ENCODE measurements around the gene SMYD3.
"Not testable (repeated sequence)": the region's sequence is repeated elsewhere in the genome, so short reads cannot be mapped to it uniquely, and the experiment has no call there.

SMYD3 gene

DNA sequence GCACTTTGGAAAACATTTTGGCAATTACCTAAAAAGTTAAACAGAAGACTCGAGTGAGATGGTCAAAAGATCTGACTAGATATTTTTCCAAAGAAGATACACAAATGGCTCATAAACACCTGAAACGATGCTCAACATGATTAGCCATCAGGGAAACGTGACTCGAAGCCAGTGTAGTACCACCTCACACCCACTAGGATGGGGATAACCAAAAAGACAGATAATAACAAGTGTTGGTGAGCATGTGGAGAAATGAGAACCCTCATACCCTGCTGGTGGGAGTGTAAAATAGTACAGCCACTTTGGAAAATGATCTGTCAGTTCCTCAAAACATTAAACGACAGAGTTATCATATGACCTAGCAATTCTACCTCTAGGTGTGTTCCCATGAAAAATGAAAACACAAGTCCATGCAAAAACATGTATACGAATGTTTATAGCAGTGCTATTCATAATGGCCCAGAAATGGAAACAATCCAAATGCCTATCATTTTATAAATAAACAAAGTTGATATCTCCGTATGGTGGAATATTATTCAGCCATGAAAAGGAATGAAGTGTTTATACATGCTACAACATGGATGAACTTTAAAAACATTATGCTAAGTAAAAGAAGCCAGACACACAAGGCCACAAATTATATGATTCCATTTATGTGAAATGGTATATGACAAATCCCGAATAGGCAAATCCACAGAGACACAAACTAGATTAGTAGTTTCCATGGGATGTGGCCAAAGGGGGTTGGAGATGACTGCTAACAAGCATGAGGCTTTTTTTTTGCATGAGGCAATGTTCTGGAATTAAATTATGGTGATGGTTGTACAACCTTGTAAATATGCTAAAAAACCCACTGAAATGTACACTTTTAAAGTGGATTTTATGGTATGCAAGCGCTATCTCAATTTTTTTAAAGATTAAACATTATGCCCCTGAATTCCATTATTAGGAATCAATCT lies 727.0 kb downstream of the SMYD3 start:
- in situ Hi-C loops (cut with MboI; ENCODE audit: low pct_unique_long_range_greater_than_20kb, low sequenced_read_pairs), result no loop called here
- no peak for DNase-seq

DNA sequence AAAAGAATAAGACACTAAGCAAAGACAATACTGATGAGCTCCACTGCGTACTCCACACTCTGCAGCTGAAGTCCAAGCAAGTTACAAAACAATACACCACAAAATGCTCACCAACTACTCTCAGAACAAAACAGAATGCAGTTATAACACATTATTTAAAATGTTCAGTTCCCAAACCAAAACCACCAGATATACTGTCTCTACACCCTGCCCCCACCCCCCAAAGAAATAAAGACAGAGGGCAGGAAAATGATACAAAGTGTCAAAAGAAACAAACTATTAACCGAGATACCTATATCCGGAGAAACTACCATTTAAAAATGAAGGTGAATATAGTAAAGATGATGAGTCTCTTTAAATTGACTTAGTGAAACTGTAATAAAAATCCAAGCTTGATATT lies 729.3 kb downstream of the SMYD3 start:
- in situ Hi-C loops (cut with MboI; ENCODE audit: low pct_unique_long_range_greater_than_20kb, low sequenced_read_pairs), result no loop called here

DNA sequence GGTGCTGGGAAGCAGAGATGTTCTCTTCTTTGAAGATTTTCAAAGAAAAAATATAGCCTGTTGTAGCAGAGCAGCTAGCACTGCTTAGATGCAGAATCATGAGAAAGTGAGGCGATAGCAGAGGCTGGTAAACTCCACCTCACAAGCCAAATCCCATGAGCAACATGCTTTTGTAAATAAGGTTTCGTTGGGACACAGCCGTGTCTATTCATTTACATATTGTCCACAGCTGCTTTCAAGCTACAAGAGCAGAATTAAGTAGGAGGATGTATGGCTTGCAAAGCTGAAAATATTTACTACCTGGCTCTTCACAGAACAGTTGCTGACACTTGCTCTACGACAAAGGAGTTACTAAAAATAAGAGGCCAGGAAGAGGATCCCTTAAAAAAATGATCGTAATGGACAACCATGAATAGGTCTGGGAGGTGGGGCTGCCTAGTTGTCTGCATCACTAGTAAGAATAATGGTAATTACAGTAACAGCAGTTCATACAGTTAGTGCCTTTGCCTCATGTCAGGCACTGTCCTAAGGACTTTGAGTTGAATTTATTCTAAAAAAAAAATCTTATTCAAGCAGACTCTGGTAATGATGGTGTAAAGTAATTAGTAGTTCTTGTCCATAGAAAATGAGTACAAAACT lies 730.3 kb downstream of the SMYD3 start:
- DNase-seq, result no peak
- in situ Hi-C loops (cut with MboI; ENCODE audit: low pct_unique_long_range_greater_than_20kb, low sequenced_read_pairs), result no loop called here

More for the DNA sequence above, 729.3 kb downstream of the SMYD3 start:
- DNase-seq, result no peak

DNA sequence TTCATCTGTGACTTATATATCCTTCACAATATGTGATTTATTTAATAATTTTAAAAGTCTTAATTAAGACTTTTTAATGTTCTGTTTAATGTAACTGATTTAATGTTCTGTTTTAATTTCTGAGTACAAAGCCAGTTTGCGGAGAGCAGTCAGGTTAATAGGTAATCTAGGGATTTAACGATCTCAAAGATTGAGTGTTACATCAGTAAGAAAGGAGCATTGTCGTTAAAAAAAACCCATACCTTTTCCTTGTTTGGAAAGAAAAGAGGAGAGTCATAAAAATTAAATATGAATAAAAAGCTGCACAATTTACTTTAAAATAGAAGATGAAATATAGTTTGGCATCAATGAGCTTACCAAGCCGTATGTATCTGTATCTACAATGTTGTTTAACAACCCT lies 730.9 kb downstream of the SMYD3 start:
- DNase-seq, result no peak
- in situ Hi-C loops (cut with MboI; ENCODE audit: low pct_unique_long_range_greater_than_20kb, low sequenced_read_pairs), result no loop called here

DNA sequence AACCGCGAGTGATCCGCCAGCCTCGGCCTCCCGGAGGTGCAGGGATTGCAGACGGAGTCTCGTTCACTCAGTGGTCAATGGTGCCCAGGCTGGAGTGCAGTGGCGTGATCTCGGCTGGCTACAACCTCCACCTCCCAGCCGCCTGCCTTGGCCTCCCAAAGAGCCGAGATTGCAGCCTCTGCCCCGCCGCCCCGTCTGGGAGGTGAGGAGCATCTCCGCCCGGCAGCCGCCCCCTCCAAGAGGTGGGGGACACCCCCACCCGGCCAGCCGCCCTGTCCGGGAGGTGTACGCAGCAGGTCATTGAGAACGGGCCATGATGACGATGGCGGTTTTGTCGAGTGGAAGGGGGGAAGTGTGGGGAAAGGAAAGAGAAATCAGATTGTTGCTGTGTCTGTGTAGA lies 732.1 kb downstream of the SMYD3 start:
- DNase-seq; in situ Hi-C loops (cut with MboI; ENCODE audit: low pct_unique_long_range_greater_than_20kb, low sequenced_read_pairs): not testable (repeated sequence)

DNA sequence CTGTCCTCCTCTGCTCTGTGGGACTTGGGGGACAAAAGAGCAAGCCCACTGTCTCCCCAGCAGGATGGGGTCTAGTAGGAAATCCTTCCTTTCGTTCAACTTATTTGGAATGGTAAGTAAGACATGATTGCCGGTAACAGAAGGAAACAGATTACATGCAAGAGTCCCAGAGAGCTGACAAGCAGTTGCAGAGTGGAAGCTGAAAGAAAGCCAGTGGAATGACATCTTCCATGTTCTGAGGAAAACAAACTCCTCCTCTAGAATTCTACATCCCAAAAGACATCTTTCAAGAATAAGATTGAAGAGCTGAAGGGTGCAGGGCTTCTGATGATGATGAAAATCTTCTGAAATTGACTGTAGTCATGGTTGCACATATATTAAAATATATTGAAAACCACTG lies 732.9 kb downstream of the SMYD3 start:
- DNase-seq, result no peak
- in situ Hi-C loops (cut with MboI; ENCODE audit: low pct_unique_long_range_greater_than_20kb, low sequenced_read_pairs), result no loop called here

DNA sequence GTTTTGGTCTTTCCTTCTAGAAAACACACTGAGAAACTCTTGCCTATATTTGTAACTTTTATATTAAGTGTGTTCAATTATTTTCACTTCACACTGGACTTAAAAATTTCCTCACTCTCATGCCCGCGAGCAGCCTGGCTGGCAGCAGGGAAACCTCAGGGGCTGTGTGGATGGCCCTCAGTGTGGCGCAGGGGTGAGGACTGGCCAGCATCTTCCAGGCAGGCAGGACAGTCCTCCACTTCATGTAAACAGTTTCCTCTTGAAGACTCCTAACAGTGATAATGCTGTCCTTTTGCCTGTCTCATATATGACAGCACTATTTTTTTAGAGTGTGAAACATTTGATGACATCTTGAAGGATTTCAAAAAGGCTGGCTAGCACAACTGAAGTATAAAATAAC lies 733.7 kb downstream of the SMYD3 start:
- in situ Hi-C loops (cut with MboI; ENCODE audit: low pct_unique_long_range_greater_than_20kb, low sequenced_read_pairs), result no loop called here
- no peak for DNase-seq

DNA sequence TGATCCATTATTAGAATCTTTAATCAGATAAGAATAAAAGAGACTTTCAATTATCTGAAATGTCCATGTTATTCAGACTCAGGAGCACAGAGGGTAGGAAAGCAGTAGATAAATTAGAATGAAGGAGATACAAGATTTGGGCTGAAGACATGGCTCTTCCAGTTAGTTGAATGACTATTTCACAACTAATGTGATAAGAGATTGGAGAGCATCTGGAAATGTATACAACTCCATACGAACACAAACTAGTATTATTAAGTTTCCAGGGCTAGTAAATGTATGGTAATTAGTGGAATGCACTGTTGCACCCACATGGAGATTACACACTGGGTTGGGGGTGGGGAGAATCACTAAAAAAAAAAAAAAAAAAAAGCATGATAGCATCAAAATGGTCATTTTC lies 734.3 kb downstream of the SMYD3 start:
- no peak for DNase-seq
- in situ Hi-C loops (cut with MboI; ENCODE audit: low pct_unique_long_range_greater_than_20kb, low sequenced_read_pairs), result no loop called here

DNA sequence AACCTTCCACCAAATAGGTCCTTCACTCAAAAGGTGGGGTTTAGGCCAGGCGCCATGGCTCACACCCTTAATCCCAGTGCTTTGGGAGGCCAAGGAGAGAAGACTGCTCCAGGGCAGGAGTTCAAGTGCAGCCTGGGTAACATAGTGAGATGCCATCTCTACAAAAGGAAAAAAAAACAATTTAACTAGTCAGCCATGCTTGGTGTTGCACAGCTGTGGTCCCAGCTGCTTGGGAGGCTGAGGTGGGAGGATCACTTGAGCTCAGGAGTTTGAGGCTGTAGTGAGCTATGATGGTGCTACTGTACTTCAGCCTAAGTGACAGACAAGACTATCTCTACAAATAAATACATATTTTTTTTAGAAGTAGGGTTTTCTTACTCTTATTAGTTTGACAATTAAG lies 734.8 kb downstream of the SMYD3 start:
- in situ Hi-C loops (cut with MboI; ENCODE audit: low pct_unique_long_range_greater_than_20kb, low sequenced_read_pairs), result no loop called here
- no peak for DNase-seq

DNA sequence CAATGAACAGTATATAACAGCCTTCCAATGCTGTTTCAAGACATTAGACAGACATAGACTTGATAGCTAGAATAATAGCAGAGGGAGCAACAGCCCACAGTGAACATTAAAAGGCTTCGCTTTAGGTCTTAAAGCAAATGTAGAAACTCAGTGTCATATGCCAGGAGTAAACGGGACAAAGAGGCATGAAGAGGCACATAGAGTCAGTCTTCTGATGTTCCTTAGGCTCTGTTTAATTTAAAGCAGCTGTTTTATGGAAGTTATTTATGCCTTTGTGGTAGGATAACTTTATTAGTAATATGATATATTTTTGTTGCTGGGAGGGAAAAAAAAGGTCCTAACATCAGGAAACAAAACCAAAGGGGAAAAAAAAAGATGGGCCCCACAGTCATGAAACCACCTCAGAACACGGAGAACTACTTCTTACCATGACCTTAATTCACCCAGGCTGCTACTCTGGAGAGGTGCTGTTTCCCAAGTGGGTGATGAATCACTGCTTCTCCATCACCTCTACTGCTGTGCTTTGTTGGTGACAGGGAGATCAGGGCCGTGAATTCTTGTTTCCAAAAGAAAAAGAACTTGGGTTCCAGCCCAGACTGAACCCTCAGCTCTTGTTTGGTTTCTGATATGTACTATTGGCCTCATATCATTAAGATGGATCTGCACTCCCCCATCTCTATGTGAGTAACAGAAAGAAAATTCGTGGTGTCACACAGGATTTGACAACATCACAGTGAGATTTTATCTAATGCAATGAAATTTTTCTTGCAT lies 735.4 kb downstream of the SMYD3 start:
- no peak for DNase-seq
- in situ Hi-C loops (cut with MboI; ENCODE audit: low pct_unique_long_range_greater_than_20kb, low sequenced_read_pairs), result no loop called here

DNA sequence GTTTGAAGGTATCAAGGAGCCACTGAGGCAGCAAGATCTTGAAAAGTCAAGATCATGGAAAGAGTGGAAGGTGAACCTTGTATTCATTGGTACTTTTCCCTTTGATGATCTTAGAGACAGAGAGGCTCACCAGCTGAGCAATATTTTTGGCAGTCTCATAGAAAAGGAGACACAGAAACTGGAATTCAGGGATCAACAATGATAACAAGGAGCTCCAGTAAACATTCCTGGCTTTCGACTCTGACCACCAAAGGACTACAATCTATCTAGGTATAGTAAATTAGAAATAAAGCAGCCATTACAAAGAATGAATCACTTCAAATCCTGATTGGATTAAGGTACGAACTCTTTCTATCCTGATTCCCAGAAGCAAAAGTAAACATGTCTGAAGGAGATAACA lies 736.9 kb downstream of the SMYD3 start:
- no peak for DNase-seq
- in situ Hi-C loops (cut with MboI; ENCODE audit: low pct_unique_long_range_greater_than_20kb, low sequenced_read_pairs), result no loop called here

DNA sequence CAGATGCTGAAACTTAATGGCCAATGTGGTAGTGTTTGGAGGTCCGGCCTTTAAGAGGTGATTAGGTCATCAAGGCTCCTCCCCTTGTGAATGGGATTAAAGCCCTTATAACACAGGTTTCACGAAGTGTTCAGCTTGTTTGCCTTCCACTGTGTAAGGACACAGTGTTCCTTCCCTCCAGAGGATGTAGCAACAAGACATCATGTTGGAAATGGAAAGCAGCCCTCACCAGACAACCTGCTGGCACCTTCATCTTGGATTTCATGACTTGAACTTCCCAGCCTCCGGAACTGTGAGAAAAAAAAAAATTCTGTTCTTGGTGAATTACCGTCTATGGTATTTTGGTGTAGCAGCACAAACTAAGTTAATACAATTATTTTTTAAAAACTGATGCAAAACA lies 738.5 kb downstream of the SMYD3 start:
- DNase-seq, result no peak
- in situ Hi-C loops (cut with MboI; ENCODE audit: low pct_unique_long_range_greater_than_20kb, low sequenced_read_pairs), result no loop called here

DNA sequence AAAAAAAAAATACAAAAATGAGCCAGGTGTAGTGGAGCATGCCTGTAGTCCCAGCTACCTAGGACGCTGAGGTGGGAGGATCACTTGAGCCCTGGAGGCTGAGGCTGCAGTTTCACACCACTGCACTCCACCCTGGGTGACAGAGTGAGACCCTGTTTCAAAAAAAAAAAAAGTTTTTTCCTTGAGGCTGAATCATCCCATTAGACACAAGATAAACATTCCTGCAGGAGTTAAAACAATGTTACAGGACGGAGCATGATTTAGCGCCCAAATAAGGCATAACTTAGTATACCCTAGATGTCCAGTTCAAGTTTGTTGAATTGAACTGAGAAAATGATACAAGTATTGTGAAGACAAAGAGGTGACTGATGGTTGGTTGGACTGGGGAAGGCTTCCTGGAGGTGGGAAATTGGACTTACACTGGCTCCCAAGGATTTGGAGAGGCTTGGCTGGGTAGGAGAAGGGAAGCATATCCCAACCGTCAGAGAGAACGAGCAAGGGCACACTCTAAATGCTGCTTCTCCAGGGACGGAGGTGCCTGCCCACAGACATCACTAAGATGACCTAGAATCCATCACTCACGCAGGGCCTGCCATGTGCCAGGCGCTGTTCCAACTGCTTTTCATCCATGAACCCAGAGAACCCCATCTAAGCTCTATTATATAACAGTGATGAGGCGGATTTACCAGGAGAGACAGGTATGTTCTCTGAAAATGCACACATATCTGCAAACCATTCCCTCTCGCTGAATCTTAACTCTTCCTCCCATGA lies 741.7 kb downstream of the SMYD3 start:
- no peak for DNase-seq
- in situ Hi-C loops (cut with MboI; ENCODE audit: low pct_unique_long_range_greater_than_20kb, low sequenced_read_pairs), result no loop called here

DNA sequence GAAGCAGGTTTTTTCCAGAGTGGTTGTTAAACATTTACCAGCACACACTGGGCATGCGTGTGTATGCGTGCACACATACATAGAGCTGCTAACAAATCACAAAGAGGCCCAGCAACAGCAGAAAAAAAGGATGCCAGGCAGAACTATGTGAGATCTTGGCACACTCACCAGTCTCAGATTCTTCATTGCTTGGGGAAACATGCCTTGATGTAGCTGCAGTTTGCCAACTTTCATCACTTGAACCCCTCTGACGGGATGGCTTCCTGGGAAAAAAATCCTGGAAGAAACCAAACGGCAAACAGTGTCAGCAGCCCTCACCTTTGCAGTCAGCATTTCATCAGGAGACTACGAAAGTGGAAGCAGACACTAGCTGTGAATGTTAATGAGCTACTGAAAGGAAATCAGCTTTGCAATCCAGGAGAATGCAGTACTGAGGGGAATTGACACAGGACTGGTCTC lies 743.2 kb downstream of the SMYD3 start:
- in situ Hi-C loops (cut with MboI; ENCODE audit: low pct_unique_long_range_greater_than_20kb, low sequenced_read_pairs), result no loop called here
- DNase-seq, result no peak

DNA sequence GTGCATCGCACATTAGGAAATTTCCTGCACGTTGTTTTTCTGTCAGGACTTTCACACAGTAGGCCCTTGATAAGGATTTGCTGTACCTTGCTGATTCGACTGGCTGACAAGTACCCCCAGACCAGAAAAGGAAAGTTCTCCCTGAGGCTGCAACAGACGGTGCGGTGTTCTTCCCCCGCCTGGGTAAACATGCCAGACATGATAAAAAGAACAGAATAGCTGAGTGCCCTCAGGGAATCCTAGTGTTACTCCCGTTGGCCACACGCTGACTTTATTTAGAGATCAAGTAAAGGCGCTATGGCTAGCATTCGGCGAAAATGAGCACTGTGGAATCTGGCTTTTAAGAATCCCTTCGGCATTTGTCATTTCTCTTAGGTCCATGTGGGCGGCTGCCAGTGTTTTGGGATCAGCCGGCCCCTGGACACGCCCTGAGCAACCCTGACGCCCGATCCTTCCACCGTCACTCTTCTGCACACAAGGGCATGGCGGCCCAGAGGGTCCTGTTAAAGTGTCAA lies 744.6 kb downstream of the SMYD3 start:
- in situ Hi-C loops (cut with MboI; ENCODE audit: low pct_unique_long_range_greater_than_20kb, low sequenced_read_pairs), result no loop called here
- DNase-seq, result no peak

DNA sequence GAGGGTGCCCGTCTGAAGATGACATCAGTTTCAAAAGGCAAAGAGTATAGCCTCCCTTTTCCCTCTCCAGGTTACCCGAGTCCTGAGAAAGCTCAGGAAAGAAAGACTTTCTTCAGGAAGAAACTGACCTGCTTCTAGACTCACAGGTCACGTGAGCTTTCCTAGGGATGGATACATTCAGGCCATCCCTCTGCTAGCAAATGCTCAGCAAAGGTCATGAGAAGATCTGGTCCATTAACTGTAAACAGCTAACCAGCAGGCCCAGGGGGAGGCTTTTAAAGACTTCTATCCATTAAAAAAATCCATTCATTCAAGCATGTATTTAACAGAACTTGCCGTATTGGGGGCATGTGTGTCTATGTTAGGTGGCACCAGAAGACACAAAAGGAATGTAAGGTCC lies 746.8 kb downstream of the SMYD3 start:
- in situ Hi-C loops (cut with MboI; ENCODE audit: low pct_unique_long_range_greater_than_20kb, low sequenced_read_pairs), result no loop called here
- DNase-seq, result no peak

DNA sequence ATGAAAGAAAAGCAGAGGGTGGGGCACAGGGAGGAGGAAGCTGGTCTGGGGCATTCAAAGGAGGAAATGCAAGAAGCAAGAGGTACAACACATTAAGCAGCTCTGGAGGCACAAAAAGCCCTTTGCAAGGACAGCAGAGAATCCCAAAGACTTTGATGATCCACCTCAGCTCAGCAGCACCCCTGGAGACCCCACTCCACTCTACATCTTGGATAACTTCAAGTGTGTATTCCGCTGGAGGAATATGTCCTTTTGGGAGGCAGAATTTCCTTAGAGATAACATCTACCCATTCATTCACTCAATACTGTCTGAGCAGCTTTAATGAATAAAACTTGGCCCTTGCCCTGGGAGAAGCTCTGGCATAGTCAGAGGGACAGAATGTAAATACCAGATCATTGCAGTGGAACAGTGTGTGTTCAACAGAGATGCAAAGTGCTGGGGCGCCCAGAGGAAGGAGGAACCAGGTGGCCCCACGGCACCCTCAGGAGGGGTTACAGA lies 752.6 kb downstream of the SMYD3 start:
- DNase-seq, result no peak
- in situ Hi-C loops (cut with MboI; ENCODE audit: low pct_unique_long_range_greater_than_20kb, low sequenced_read_pairs), result no loop called here

DNA sequence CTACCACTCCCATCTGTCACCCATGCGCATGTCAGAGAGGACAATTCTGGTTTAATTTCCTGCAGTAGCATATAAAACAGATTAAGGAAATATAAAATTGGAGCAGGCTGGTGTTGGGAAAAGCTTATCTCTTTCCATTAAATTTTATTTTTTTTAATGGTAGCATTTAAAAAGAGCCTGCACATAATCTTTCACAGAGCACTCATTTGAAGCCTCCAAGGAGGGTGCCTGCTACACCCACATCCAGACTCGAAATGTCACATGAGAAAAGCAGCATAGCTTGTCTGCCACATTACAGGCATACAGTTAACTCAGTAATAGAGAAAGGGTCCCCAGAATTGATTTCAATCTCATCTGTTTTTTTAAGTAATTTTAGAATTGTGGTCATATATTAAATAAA lies 753.3 kb downstream of the SMYD3 start:
- in situ Hi-C loops (cut with MboI; ENCODE audit: low pct_unique_long_range_greater_than_20kb, low sequenced_read_pairs), result no loop called here
- no peak for DNase-seq

DNA sequence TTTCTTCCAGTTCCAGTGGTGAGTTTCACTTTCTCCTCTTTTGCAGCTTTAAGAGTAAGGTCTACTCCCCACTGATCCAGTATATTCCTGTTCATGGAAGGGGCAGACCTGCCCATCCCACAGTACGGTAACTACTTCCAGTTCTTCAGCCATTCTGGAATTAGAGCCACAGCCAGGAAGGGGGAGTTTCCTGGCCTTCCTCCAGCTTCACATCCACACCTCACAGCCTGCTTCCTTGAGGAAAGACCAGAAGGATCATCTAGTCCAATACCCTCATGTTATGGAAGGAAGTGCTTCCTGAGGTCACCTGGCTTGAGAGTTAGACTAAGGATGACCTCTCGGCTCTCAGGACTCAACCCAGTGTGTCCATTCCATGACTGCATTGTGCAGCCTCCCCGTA lies 754.5 kb downstream of the SMYD3 start:
- DNase-seq, result no peak
- in situ Hi-C loops (cut with MboI; ENCODE audit: low pct_unique_long_range_greater_than_20kb, low sequenced_read_pairs), result no loop called here

All from KBM-7 (cell line).